HG02763 (cell line): Measurements from ENCODE around the gene MKI67.
A peak's percentile ranks its signal among the peaks of the same experiment; 100 is the strongest.

Experiments used
- ATAC-seq: cut with Tn5 transposase; IDR thresholded peaks from one replicate; pipeline ENCODE4 v1.9.1; 2021; ENCODE audit warnings: mild to moderate bottlenecking, moderate library complexity; ENCODE audit not compliant: unreplicated experiment

MKI67 gene

DNA sequence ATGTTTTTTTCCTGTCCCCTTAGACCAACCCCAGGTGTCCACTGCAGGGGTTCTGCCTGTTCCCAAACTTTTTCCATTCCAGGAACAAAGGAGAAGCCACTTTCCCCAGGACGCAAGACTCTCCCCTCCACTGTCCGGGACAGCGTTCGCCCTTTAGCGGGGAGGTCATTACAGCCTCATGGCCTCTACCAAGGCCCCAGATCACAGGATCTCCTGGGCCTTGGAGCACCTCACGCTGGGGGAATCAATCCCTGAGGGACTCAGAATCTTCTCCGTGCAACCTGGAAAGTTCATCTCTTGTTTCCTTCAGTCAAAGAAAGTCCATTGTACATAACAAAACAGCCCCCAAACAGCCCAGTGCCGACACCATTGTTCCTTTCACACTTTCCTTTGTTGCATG, 41.2 kb downstream of the MKI67 start:
- ATAC-seq, result no peak

DNA sequence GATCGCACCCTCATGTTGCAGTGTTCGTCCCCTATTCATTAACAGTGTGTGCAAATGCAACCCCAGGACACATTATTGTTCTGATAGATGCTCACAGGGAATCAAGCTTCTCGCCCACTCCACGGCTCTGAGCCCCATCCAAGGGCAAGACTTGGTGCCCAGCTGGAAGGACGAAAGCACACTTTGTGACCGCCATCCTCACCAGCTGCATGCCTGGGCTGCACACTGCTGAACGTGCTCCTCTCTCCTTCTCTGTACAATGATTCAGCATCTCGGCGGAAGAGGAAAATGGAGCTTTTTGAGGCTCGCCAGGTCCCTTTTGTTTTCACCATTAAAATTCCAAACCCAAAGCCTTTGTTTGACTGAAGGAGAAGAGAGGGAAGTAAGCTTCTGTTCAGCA, 41.9 kb downstream of the MKI67 start:
- ATAC-seq, result no peak

DNA sequence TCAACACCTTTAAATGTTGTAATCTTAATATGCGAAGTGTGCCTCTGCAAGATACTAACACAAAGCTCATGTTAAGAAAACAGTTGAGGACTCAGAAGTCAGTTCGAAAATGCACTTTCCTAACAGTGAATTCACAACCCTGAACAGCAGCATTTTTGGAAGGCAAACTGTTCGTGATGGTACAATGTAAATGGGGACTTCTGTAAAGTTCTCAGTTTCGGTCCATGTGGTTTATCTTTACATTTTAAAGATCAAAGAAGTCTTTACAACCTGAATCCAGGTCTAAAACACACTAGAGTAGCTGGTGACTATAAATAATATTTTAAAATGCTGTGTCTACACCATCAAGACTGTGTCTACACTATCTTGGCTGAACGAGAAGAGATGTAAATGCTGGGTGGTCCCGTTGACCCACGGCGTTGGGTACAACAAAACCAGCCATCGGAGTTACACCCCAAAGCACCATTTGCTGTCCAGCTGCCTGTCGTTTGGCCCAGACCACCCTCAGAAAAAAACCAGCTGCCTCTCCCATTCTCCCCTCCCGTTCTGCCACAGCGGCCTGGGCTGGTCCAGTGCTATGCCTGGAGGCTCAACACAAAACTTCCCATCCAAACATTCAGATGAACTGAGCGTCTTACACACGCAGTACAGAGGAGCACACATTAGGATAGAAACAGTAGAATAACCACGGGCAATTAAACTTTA, 42.9 kb downstream of the MKI67 start:
- no peak for ATAC-seq

GRCh38 chr10:128081720-128082119, 44.5 kb downstream of the MKI67 start:
- ATAC-seq, result no peak

DNA sequence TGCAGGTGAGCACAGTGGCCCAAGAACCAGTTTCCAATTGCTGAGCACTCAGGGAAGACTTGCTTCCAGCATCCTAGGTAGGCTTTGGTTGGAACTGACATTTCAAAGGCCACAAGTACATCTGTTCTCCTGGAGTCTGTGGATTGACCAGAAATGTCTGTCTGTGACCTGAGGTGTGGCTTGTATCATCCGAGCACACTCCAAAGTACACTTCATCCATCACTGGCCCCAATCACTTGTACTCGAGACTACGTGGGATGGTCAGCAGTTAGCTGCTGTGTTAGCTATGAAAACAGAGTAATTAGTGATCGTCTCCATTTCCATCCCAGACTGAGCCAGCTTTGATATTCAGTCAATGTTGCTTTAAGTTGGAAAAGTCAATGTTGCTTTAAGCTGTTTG, 45.0 kb downstream of the MKI67 start:
- no peak for ATAC-seq

DNA sequence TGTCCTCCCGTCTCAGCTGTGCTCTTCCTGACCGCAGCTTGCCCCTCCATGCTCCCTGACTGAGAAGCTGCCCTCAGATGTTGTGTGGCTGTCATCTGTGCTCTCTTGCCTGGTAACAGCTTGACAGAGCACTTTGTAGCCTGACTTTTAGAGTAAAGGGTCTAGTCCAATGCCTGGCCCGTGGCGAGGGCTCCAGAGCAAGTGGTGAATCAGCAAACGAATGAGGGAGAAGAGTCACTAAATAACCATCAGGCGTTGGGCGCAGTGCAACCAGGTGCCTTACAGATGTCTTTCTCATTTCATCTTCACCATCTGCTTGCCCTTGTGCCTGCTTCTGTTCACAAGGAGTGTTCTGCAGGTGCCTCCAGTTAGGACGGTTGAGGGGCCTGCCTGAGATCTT, 45.6 kb downstream of the MKI67 start:
- ATAC-seq, result no peak

- no peak for ATAC-seq
Observed at GRCh38 chr10:128080231-128080630, 46.0 kb downstream of the MKI67 start.

- ATAC-seq, result no peak
Observed at GRCh38 chr10:128078136-128078969, 47.9 kb downstream of the MKI67 start.

- no peak for ATAC-seq
Observed at GRCh38 chr10:128077155-128077875, 48.9 kb downstream of the MKI67 start.

GRCh38 chr10:128074589-128074988, 51.6 kb downstream of the MKI67 start:
- no peak for ATAC-seq

DNA sequence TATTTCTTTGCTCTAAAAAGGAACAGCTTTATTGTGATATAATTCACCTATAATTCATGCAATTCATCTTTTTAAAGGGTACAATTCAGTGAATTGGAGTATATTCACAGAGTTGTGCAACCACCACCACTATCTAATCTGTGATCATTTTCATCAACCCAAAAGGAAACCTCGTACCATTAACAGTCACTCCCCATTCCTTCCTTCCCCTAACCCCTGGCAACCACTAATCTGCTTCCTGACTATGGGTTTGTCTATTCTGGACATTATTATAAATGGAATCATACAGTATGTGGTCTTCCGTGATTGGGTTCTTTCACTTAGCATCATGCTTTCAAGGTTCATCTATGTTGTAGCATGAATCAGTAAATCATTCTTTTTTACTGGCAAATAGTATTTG, 52.3 kb downstream of the MKI67 start:
- no peak for ATAC-seq

DNA sequence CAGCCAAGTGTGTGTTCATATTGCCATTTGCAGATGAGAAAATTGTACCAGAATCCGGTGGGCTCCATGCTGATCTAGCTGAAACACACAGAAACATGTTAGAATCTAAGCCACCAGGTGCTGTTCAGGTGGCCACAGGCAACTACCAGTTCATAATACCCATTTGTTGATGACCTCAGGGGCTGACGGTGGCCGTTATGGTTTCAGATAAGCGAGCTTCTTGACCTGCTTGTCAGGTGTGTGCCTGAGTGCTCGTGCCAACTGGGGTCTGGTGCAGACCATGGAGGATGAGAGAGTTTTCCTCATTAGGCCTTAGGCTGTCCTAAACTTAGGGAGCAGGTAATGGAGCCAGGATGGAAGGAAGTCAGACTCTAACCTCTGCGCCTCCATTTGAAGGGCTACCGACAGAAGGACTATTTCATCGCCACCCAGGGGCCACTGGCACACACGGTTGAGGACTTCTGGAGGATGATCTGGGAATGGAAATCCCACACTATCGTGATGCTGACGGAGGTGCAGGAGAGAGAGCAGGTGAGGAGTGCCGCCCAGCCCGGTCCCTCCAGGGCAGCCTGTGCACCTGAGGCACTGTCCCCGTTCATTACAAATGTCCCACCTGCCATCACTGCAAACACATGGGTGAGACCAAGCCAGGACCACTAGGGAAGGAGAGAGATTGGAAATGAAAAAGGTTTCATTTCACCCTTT, 53.1 kb downstream of the MKI67 start:
- ATAC-seq, result no peak

GRCh38 chr10:128072046-128072445, 54.2 kb downstream of the MKI67 start:
- ATAC-seq, result no peak

DNA sequence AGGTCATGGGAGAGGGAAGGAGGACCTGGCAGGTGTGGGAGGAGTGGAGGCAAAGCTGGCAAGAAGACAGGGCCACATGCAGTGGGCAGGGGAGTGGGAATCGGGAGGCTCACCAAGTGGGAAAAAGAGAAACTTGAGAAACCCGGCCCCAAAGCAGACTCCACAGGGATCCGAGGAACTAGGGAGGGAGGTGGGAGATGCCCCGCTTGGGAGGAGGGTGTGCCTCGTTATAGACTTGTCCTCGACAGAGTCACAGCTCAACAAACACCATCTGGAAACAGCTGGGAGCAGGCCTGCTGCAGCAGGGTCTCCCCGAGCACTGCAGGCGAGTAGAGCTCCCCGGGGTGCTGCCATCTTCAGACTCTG, 54.8 kb downstream of the MKI67 start:
- ATAC-seq, result no peak

DNA sequence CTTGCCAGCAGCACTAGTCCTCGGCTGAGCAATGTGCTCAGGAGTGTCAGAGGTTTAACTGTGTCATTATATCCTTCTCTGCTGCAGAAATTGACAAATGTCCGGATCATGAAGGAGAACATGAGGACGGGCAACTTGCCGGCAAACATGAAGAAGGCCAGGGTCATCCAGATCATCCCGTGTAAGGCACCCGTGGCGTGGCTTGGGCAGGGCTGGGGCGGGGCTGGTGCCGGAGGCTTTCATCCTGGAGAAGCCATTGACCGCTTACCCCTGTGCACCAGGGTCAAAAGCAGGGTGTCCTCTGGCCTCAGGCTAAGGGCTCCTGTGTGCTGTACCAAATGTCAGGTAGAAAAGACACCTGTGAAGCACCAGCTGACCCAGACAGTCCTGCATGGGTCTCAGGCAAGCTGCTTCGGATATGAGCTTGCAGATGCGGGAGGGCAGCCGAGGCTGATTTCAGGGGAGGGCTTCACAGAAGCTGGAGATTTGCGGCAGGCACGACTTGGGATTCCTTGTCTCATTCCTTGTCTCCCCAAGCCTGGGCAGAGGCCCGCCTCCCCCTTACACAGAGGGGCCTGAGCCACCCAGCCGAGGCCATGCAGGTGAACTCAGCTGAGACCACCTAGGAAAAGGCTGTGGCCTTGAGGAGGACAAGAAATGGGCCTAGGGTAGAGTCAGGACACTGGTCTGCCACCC, 55.4 kb downstream of the MKI67 start:
- ATAC-seq, result no peak

GRCh38 chr10:128070161-128070560, 56.1 kb downstream of the MKI67 start:
- ATAC-seq, result no peak

- peak; percentile 42 for ATAC-seq
Observed at GRCh38 chr10:128069351-128070051, 56.7 kb downstream of the MKI67 start.

DNA sequence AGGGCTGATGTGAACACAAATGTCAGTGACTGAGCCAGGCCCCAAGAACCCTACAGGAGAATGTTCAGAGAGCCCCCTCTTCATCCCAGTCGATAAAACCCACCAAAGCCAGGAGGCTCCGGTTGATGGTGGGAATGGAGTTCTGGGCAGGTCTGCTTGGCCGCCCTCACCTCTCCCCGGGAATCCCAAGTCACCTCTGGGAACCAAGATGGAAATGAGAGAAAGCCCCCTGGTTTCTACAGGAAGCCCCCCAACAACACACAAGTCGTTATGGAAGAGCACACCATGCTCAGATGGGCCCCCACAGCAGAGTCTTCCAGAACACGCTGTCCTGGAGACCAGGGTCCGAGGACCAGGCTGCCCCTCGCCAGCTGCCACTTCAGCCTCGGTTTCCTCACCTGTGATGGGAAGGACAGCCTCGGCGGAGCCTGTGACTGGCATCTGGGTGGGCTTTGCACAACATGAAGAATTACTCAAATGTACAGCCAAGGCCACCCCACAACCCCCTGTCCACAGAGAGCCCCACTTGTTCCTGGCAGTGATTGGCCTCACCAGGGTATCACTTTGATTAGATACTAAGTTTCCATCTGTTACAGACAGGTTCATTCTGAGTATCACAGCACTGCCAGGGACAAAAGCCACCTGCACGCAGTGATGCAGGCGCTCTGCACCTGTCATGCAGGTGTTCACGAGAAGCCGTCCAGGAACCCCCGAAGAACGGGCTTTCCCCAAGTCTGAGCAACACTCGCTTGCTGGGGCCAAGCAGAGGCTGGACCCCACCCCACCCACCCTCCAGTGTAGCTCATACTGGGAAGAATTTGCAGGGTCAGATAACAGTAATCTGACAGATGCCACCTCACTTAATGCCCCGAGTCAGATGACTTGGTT, 57.6 kb downstream of the MKI67 start:
- ATAC-seq, result no peak
